Body of pancreas (tissue), 4 donors: Measurements from ENCODE around the gene WFIKKN1. TPM values are rescaled to one million over a fixed set of nuclear protein-coding genes. Genes with fewer than 3 reads are reported as not detected.
A peak's percentile ranks its signal among the peaks of the same experiment; 100 is the strongest.

ENCODE experiments used
- ATAC-seq: fragments of 150-250 bp; one replicate; pipeline ENCODE4 v1.9.1; 2016
- DNase-seq, 4 donors: peaks; one replicate each; pipeline ENCODE4 v3.0.0-alpha.2; 2019
- H3K27ac ChIP-seq, 4 donors: fragments of 200-600 bp; sonication (generic); 1 replicate in 3 of 4; 2 replicates in 1 of 4; pipeline versions ENCODE4 v1.5.1 to v1.6.1; 2016 to 2019; ENCODE audit warnings: mild to moderate bottlenecking in 1 of 4, mixed read lengths in 1 of 4, moderate library complexity in 1 of 4
- H3K27me3 ChIP-seq, 2 donors: fragments of 200-600 bp; sonication (generic); one replicate each; pipeline ENCODE4 v1.6.0; 2016; ENCODE audit warnings: mild to moderate bottlenecking in 1 of 2
- H3K36me3 ChIP-seq, 2 donors: fragments of 200-600 bp; sonication (generic); replicated peaks in 1 of 2; 2 replicates each; pipeline ENCODE4 v1.5.1; 2016; ENCODE audit warnings: low read depth in 2 of 2; ENCODE audit not compliant: insufficient read depth in 1 of 2
- H3K4me1 ChIP-seq: fragments of 200-600 bp; sonication (generic); one replicate; pipeline ENCODE4 v1.6.0; 2016
- H3K4me3 ChIP-seq, 2 donors: fragments of 200-600 bp; sonication (generic); 1 replicate in 1 of 2; 2 replicates in 1 of 2; pipeline ENCODE4 v1.5.1; 2016 to 2019
- H3K9me3 ChIP-seq, 3 donors: fragments of 200-600 bp; sonication (generic); 1 replicate in 2 of 3; 2 replicates in 1 of 3; pipeline ENCODE4 v1.5.1; 2016
- POLR2A ChIP-seq, 3 donors: fragments of 450-650 bp; IDR thresholded peaks; one replicate each; pipeline ENCODE4 v1.6.1; 2016; ENCODE audit warnings: antibody characterized with exemption in 3 of 3, mild to moderate bottlenecking in 2 of 3
- WGBS, 2 donors: methylation state at CpG; one replicate each; pipeline ENCODE4 v1.1.5; 2017; 5-methylcytosine and 5-hydroxymethylcytosine counted together
- intact Hi-C: fragments of 100-400 bp; cut with DNase I; formaldehyde crosslinking; loops from one replicate; pipeline ENCODE4 v1.15.1; 2023
- total RNA-seq, 2 donors: library from RNA; depleted of rRNA; stranded (reverse); fragments of >200 nt; gene quantifications; one replicate each; pipeline ENCODE4 v1.1.0, GENCODE V29; 2016
- TF ChIP-seq, protein P1 (sequence below), 7 experiments: fragments of 450-650 bp in 4 of 7; fragments of 200-600 bp in 3 of 7; sonication (generic) in 3 of 7; IDR thresholded peaks; one replicate each; pipeline ENCODE4 v1.5.1; 2016 to 2019; ENCODE audit warnings: antibody characterized with exemption in 7 of 7

The WFIKKN1 gene
- total RNA-seq, 2 donors from 2014 or later = 3.9 to 5.6 TPM

DNA sequence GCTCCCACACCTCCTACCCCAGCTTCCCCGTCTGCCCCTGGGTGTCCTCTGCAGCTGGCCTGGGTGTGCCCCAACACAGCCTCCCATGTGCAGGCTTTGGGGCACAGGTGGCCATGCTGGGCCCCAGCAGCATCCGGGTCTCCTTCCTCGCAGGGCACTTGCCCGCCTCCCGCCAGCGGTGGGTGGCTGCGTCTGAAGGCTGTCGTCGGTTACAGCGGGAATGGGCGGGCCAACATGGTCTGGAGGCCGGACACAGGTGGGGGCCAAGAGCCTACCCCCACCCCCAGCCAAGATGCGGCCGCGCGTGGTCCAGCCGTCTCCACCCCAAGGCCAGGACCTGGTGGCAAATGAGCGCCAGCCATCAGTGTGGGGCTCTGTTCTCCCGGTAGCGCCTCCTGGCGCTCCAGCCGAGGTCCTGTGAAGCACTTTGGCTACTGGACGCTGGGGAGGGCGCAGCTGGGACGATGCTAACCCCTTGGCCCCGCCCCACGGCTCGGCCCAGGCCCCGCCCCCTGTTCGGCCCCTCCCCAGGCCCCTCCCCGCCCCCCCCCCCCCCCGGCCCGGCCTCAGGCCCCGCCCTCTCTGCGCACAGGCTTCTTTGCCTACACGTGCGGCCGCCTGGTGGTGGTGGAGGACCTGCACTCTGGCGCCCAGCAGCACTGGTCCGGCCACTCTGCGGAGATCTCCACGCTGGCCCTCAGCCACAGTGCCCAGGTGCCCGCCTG is 29.8 kb downstream of the WFIKKN1 start:
- no peaks in the 10 kb centered on the region for H3K9me3 ChIP-seq
- H3K27me3 ChIP-seq = no peaks in the 10 kb centered on the region
- TF ChIP-seq POLR2A (IDR thresholded peaks at IDR 0.05) = peak in 2 of 3 donors; percentile 42 to 52
- TF ChIP-seq, protein P1, sequence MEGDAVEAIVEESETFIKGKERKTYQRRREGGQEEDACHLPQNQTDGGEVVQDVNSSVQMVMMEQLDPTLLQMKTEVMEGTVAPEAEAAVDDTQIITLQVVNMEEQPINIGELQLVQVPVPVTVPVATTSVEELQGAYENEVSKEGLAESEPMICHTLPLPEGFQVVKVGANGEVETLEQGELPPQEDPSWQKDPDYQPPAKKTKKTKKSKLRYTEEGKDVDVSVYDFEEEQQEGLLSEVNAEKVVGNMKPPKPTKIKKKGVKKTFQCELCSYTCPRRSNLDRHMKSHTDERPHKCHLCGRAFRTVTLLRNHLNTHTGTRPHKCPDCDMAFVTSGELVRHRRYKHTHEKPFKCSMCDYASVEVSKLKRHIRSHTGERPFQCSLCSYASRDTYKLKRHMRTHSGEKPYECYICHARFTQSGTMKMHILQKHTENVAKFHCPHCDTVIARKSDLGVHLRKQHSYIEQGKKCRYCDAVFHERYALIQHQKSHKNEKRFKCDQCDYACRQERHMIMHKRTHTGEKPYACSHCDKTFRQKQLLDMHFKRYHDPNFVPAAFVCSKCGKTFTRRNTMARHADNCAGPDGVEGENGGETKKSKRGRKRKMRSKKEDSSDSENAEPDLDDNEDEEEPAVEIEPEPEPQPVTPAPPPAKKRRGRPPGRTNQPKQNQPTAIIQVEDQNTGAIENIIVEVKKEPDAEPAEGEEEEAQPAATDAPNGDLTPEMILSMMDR (IDR thresholded peaks at IDR 0.05) = peak; percentile 54 to 76 (median 67)
- DNase-seq (peak; percentile 96 to 99 (median 98)), ATAC-seq (peak; percentile 88)
- intact Hi-C loops = no loop called here
- no peaks in the 10 kb centered on the region for H3K36me3 ChIP-seq
- H3K27ac ChIP-seq = peak overlapping the region; percentile 71 to 82 (median 80)
- peaks cover 19% of the 10 kb centered on the region for H3K4me1 ChIP-seq
- no peak overlapping the region for H3K4me3 ChIP-seq
- 18 to 20% methylated on average over 2 to 27 of the region's 43 CpGs for WGBS, 2 donors

DNA sequence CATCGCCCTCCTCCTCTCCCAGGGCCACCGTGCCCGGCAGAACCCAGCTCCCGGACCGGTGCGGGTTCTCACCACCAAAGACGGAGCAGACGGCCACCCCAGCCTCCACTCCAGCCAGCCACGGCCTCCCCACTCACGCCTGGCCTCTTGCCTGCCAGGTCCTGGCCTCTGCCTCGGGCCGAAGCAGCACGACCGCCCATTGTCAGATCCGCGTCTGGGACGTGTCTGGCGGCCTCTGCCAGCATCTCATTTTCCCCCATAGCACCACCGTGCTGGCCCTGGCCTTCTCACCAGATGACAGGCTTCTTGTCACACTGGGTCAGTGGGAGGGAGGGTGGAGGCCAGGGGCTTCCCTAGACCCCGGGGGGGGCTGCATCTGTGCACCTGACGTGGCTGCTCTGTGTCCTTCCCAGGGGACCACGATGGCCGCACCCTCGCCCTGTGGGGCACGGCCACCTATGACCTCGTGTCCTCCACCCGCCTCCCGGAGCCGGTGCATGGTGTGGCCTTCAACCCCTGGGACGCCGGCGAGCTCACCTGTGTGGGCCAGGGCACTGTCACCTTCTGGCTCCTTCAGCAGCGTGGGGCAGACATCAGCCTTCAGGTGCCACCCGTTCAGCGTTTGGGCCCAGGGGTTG is 30.5 kb downstream of the WFIKKN1 start:
- intact Hi-C loops = no loop called here
- 0 to 30% methylated on average over 3 to 35 of the region's 35 CpGs for WGBS, 2 donors
- Histone ChIP-seq H3K36me3 (no peaks in the 10 kb centered on the region), H3K27me3 (no peaks in the 10 kb centered on the region), H3K4me1 (peaks cover 19% of the 10 kb centered on the region), H3K27ac (peak overlapping the region; percentile 30 to 80 (median 78)), H3K9me3 (no peaks in the 10 kb centered on the region), H3K4me3 (no peak overlapping the region)
- DNase-seq = peak in 1 of 4 donors; percentile 42
- TF ChIP-seq, protein P1 (IDR thresholded peaks at IDR 0.05) = no peak
- no peak for ATAC-seq

DNA sequence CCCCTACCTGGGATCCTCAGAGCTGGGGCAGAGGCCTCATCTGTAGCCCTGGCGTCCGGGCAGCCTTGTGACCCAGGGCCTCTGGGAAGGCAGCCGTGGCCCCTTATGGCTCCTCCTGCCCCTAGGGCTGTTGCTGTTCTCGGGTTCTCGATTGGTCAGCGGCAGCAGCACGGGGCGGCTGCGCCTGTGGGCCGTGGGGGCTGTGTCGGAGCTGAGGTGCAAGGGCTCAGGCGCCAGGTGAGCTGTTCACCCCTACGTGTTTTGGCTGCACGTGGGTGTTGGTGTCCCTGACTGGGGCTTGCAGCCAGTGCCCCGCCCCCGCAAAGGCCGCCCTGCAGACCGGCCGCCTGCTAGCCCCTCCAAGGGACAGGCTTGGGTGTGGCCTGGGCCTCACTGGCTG is 31.3 kb downstream of the WFIKKN1 start:
- Histone ChIP-seq H3K4me3 (no peak overlapping the region), H3K36me3 (no peaks in the 10 kb centered on the region), H3K9me3 (no peaks in the 10 kb centered on the region), H3K27ac (peak overlapping the region in 1 of 4 donors; percentile 78), H3K27me3 (no peaks in the 10 kb centered on the region), H3K4me1 (peaks cover 19% of the 10 kb centered on the region)
- no peak for ATAC-seq
- TF ChIP-seq, protein P1 (IDR thresholded peaks at IDR 0.05) = no peak
- TF ChIP-seq POLR2A (IDR thresholded peaks at IDR 0.05) = no peak
- WGBS, 2 donors = 92% methylated on average over 19 of the region's 19 CpGs; no CpG with 5 or more reads in 1 of the 2 donors
- no peak for DNase-seq
- intact Hi-C loops = no loop called here

DNA sequence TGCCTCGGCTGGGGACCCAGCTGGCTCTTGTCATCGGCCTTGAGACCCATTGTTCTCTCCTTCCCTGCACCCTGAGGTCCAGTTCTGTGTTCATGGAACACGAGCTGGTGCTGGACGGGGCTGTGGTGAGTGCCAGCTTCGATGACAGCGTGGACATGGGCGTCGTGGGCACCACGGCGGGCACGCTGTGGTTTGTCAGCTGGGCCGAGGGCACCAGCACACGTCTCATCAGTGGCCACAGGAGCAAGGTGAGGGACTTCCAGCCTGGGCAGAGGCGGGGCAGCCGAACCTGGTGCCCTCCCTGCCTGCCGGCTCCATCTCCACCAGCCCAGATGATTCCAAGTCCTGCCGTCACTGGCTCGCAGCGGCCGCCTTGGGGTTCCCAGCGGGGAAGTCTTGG is 31.8 kb downstream of the WFIKKN1 start:
- H3K27ac ChIP-seq = peak overlapping the region in 1 of 4 donors; percentile 10
- no peak overlapping the region for H3K4me3 ChIP-seq
- no peaks in the 10 kb centered on the region for H3K27me3 ChIP-seq
- H3K9me3 ChIP-seq = no peaks in the 10 kb centered on the region
- DNase-seq (no peak), ATAC-seq (no peak)
- WGBS, 2 donors = 88 to 90% methylated on average over 6 to 21 of the region's 21 CpGs
- intact Hi-C loops = no loop called here
- H3K36me3 ChIP-seq = no peaks in the 10 kb centered on the region
- TF ChIP-seq, protein P1 (IDR thresholded peaks at IDR 0.05) = no peak
- TF ChIP-seq POLR2A (IDR thresholded peaks at IDR 0.05) = no peak
- H3K4me1 ChIP-seq = peaks cover 24% of the 10 kb centered on the region
